Activated T-cell treated with anti-CD3 and anti-CD28 coated beads for 24 hours (primary cell): ENCODE measurements around the gene BRI3BP.

Experiments used
- DNase-seq: peaks from one replicate; pipeline ENCODE4 v3.0.0-alpha.2; 2020; ENCODE audit warnings: low read depth

BRI3BP gene

DNA sequence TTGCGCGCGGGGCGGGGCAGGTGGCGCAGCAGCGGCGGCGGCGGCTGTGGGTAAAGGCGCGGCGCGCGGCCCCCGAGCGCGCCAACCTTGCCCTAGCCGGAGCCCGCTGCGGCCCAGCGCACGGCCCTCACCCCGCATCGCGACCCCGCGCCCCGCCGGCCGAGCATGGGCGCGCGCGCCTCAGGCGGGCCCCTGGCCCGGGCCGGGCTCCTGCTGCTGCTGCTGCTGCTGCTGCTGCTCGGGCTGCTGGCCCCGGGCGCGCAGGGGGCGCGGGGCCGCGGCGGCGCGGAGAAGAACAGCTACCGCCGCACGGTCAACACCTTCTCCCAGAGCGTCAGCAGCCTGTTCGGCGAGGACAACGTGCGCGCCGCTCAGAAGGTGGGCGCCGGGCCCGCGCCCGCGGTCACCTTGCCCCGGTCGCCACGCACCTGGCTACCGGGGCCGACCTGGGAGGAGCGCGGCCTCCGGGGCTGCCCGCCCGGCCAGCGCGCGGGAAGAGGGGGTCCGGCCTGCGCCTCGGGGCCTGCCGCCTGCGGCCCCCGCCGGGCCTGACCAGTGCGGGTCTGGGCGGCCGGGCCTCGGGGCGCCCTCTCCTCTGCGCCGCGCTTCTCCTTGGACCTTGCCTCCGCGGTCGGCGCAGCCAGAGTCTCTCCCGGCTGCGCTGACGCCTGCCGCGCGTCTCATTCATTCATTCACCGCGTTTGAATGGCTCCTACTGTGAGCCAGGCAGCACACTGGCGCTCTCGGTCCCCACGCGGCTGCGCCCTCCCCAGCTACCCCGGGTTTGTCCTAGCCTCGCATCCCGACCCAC lies at the start of gene BRI3BP:
BRI3BP (plus strand) TSS at position 20 of the 811 bp plus-strand sequence; CDS start at position 166, 146 bp downstream.
- no peak for DNase-seq

GRCh38 chr12:124946447-124946793 lies 47.0 kb upstream of the BRI3BP start:
- no peak for DNase-seq

DNA sequence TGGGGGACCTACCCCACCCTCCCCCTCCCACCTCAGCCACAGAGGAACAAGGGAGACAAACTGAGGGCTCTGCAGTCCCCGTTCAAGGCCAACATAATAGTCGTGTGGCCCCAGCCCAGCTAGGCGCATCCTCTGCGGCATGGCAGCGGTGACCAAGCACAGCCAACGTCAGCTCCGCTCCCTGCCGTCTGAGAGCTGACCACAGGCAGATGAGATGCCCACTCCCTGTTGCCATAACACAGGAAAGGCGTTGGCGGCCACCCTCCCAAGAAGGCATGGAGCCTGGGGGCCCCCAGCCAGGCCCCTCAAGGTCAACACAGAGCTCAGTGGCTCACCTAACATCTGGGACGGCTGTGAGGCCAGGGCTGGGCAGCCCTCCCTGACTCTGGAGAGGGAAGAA lies 46.4 kb upstream of the BRI3BP start:
- no peak for DNase-seq

GRCh38 chr12:124947561-124948398 lies 45.7 kb upstream of the BRI3BP start:
- DNase-seq, result no peak

DNA sequence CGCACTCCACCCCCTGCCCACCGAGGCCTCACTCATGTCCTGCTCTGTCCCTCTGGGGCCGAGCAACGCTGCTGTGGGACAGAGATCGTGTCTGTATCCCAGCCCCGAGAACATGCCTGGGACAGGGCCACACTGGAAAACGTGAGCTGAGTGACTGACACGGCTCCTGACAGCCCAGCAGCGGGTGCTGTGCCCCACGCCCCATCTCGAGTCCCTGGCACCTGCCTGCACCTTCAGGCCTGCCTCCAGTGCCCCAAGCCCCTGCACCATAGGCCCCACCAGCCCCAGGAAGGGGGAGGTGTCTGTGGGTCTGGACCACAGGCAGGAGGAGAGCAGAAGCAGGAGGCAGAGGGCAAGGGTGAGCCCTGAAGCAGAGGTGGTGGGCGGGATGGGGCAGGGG lies 44.4 kb upstream of the BRI3BP start:
- no peak for DNase-seq

GRCh38 chr12:124949779-124950728 lies 43.4 kb upstream of the BRI3BP start:
- DNase-seq, result no peak

DNA sequence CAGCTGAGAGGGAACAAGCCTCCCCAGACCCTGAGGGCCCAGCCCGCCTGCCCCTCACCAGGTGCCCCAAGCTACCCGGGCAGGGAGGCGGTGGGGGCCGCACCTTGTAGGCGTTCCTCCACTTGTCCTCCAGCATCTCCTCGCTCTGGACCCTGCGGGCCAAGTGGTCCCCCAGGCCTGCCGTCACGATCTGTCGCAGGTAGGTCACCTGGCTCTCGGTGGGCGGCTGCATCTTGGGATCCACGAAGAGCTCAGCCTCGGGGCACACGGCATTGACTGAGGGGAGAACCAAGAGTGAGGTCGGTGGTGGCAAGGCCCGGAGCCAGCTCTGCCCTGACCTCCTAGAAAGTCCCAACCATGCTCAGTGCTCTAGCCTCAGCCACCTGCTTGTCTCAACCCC lies 41.1 kb upstream of the BRI3BP start:
- DNase-seq, result no peak

DNA sequence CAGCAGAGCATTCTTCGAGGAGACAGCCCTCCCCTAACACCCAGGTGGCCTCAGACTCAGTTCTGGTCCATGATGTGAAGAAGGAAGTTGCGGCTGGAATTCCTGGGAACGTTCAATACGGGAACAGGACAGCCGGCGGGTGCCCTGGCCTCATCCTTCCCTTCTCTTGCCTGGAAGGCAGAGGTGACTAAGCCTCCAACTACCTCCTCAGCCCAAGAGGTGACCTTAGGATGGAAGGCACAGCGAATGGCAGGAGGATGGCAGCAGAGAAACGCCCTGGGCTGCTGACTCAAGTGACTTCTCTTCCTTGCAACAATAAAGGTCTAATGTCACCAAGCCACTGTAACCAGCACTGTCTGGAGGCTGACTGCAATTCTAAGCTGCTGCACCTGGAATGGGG lies 40.6 kb upstream of the BRI3BP start:
- no peak for DNase-seq

GRCh38 chr12:124953689-124954405 lies 39.6 kb upstream of the BRI3BP start:
- DNase-seq, result no peak

GRCh38 chr12:124954771-124955170 lies 38.7 kb upstream of the BRI3BP start:
- no peak for DNase-seq

GRCh38 chr12:124956571-124956970 lies 36.9 kb upstream of the BRI3BP start:
- DNase-seq, result no peak

DNA sequence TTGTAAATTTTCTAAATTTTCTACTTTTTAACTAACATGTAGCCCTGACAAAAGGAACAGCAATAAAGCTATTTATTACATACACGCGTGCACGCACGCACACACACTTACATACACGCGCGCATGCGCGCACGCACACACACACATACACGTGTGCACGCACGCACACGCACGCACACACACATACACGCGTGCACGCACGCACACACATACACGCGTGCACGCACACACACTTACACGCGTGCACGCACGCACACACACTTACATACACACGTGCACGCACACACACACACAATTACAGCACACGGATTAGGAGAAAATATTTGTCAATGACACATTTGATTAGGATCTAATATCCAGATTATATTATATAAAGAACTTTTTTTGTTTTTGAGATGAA lies 32.4 kb upstream of the BRI3BP start:
- no peak for DNase-seq

- no peak for DNase-seq
Measured at GRCh38 chr12:124963211-124963610, 30.2 kb upstream of the BRI3BP start.

- DNase-seq, result no peak
Measured at GRCh38 chr12:124964251-124964650, 29.2 kb upstream of the BRI3BP start.

DNA sequence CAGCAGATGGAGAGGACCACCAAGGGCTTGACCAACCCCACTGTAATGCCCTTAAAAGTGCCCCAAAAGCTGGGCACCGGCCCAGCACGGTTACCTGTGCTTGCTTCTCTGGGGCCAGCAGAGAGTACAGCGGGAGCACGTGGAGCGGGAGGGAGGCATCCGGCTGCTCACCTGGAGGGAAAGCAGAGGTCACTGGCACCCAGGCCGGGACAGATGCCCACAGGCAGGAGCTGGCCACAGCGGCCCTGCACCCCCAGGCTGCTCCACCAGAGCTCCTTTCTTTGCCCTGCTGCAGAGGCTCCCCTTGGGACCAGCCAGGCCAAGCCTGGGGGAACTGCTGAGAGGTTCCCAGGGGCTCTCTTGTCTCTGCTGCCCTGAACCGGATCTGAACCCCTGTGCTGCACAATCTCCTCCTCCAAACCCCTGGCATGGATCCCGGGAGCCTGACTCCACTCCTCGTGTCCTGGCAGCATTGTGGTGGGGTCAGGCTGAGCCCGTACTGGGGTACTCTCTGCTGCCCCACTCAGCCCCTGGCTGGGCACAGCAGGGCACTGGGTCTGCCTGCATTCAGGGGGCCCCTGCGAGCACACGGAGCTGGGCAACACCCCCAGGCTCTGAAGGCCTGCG lies 28.5 kb upstream of the BRI3BP start:
- DNase-seq, result no peak

- DNase-seq, result no peak
Measured at GRCh38 chr12:124967016-124967739, 26.3 kb upstream of the BRI3BP start.

- no peak for DNase-seq
Measured at GRCh38 chr12:124968656-124969055, 24.8 kb upstream of the BRI3BP start.

DNA sequence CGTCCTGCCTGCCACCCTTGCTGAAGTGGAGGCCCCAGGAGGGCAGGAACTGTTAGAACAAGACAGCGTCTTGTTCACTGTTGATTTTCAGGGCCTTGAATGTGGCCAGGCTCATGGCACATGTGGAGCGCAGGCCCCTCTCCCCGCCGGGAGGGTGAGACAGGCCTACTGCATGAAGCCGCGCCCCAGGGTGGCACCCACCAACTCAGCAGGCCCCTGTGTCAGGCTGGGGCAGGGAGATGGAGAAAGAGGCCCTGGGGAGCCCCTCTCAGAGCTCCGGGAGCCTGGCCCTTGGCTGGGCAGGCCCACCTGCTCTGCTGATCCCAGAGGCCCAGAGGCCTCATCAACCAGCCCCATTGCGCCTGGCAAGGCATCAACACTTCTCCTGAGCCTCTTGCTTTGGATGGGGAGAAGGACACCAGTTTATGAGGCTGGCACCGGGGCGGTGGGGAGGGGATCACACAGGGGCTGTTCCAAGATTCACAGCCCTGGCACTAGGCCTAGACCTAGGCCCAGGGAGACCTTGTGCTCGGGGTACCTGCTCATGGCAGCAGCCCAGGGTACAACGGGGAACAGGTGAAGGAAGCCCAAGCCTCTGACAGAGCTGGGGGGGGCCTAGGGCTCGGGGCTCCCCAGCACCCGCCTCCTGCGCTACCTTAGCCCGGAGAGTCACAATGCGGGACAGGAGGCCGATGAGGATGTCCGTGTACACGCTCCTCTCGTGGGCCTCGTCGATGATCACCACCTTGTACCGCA lies 22.6 kb upstream of the BRI3BP start:
- DNase-seq, result no peak

GRCh38 chr12:124971603-124972002 lies 21.8 kb upstream of the BRI3BP start:
- DNase-seq, result no peak

GRCh38 chr12:124972211-124972610 lies 21.2 kb upstream of the BRI3BP start:
- no peak for DNase-seq
